HUES64 (cell line): ENCODE results near the gene PTPRN2.

Experiments used
- H3K27ac ChIP-seq: 2 replicates; pipeline ENCODE4 v1.7.0; 2013; ENCODE audit warnings: low read depth, low read length, inconsistent platforms
- H3K27me3 ChIP-seq: 2 replicates; pipeline ENCODE4 v1.6.1; 2013; ENCODE audit warnings: mild to moderate bottlenecking, low read length; ENCODE audit not compliant: insufficient read depth
- H3K36me3 ChIP-seq: 2 replicates; pipeline ENCODE4 v1.6.1; 2013; ENCODE audit warnings: mild to moderate bottlenecking, low read length; ENCODE audit not compliant: insufficient read depth
- H3K4me1 ChIP-seq: 2 replicates; pipeline ENCODE4 v1.6.1; 2013; ENCODE audit warnings: mild to moderate bottlenecking, low read length, moderate library complexity; ENCODE audit not compliant: insufficient read depth
- H3K4me3 ChIP-seq: 2 replicates; pipeline ENCODE4 v1.5.1; 2013; ENCODE audit warnings: mild to moderate bottlenecking, low read length, moderate library complexity
- H3K9ac ChIP-seq: 2 replicates; pipeline ENCODE4 v1.6.1; 2013; ENCODE audit warnings: mild to moderate bottlenecking, low read depth, low read length
- H3K9me3 ChIP-seq: 2 replicates; pipeline ENCODE4 v1.6.1; 2013; ENCODE audit warnings: low read depth, low read length; ENCODE audit not compliant: insufficient read depth
- WGBS: fragments of 150-250, 120-280 bp; methylation state at CpG from one replicate; pipeline ENCODE4 v1.1.7; 2013; ENCODE audit warnings: missing lambda C conversion rate; 5-methylcytosine and 5-hydroxymethylcytosine counted together

The PTPRN2 gene

DNA sequence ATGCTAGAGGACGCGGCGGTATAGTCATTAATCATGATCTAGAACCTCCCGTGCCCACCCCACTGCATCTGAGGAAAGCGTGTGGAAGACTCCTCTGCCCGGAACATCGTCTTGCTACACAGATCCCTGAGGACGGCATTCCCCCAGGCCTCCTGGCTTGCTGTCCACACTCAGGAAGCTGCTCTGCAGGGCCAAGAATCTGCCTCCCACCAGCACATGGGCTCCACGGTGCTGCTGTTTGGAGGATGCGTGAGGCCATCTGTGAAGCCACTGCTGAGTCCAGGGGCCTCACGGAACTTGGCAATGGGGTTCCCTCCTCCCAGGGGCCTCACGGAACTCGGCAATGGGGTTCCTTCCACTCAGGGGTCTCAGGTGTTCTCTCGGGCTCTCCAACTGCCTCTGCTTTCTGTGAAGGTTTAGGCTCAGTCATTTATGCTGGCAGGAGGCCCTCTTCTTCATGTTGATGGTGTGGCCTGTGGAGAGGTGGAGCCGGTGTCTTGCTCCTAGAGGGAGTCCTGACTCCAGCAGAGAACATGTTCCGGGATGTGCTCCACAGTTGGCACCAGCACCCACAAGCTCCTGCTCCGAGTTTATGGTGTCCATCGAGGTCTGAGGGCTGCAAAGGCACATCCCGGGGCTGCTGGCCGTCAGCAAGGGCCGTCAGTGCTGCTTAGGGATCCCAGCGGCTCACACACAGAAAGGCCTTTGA is 977.5 kb downstream of the PTPRN2 start:
- Histone ChIP-seq H3K4me3 (no peak overlapping the region), H3K36me3 (no peaks in the 10 kb centered on the region), H3K4me1 (no peaks in the 10 kb centered on the region), H3K27ac (no peak overlapping the region), H3K27me3 (peaks cover 2% of the 10 kb centered on the region; the same call in 1 of the 2 replicates), H3K9ac (no peak overlapping the region), H3K9me3 (peaks cover 94% of the 10 kb centered on the region)
- 85% methylated on average over 22 of the region's 22 CpGs for WGBS

DNA sequence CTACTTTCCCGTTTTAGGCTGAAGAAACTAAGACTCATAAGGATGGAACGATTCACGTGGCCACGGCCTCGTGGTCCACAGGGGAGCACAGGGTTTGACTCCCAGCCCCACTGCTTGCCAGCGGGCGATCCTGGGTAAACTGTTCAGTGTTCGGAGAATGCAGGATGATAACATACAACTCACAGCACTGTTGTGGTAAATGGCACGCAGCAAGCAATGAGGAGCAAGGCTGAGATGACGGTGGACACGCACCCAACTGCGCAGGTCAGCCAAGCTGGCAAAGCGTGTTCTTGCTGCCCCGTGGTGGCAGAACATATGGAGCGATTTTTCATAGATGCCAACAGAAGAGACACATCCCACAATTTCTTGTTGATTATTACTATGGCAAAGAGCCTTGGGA is 978.1 kb downstream of the PTPRN2 start:
- H3K4me1 ChIP-seq, result no peaks in the 10 kb centered on the region
- H3K9ac ChIP-seq, result no peak overlapping the region
- WGBS, result 85% methylated on average over 15 of the region's 15 CpGs

DNA sequence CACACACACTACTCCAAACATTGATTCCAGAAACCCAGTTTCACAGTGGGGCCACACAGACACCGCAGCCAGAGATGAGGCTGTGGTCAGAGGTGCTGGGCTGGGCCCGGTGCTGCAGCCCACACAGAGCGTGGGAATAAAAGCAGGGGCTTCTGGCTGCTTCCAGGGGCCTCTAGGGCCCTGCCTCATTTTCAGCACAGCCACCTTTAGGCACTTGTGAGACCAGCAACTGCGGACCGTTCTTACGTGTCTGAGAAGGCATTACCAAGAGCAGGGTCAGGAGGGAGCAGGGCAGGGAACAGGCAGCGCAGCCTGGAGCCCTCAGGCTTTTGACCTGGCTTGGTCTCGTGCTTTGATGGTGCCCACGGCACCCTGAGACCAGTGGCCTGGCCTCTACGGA is 980.4 kb downstream of the PTPRN2 start:
- Histone ChIP-seq H3K27me3 (peaks cover 2% of the 10 kb centered on the region; the same call in 1 of the 2 replicates), H3K9ac (no peak overlapping the region), H3K4me1 (no peaks in the 10 kb centered on the region), H3K4me3 (no peak overlapping the region), H3K27ac (no peak overlapping the region), H3K36me3 (no peaks in the 10 kb centered on the region), H3K9me3 (peaks cover 94% of the 10 kb centered on the region)
- WGBS, result 80% methylated on average over 10 of the region's 10 CpGs

More for the DNA sequence above, 978.1 kb downstream of the PTPRN2 start:
- Histone ChIP-seq H3K36me3 (no peaks in the 10 kb centered on the region), H3K27ac (no peak overlapping the region), H3K4me3 (no peak overlapping the region), H3K9me3 (peaks cover 94% of the 10 kb centered on the region), H3K27me3 (peaks cover 2% of the 10 kb centered on the region; the same call in 1 of the 2 replicates)

DNA sequence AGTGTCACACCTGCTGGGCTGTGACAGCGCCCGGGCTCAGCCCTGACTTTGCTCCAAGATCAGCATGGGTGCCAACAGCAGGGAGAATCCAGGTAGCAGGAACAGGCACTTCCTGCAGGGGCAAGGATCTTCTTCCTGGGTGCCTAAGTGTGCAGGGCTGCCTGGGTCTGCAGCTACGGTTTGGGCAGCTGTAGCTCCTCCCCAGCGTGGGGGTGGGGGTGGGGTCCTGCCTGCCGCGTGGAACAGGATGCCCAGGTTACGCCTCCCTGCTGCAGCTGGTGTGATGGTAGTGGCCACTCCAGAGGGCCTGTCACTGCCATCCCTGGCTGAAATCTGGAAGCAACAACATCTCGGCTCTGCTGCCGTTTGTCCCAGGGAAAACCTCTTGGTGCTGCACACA is 981.5 kb downstream of the PTPRN2 start:
- Histone ChIP-seq H3K4me1 (no peaks in the 10 kb centered on the region), H3K27ac (no peak overlapping the region), H3K4me3 (no peak overlapping the region), H3K9ac (no peak overlapping the region), H3K27me3 (no peaks in the 10 kb centered on the region; the same call in 1 of the 2 replicates), H3K36me3 (no peaks in the 10 kb centered on the region), H3K9me3 (peaks cover 94% of the 10 kb centered on the region)
- 89% methylated on average over 9 of the region's 9 CpGs for WGBS

DNA sequence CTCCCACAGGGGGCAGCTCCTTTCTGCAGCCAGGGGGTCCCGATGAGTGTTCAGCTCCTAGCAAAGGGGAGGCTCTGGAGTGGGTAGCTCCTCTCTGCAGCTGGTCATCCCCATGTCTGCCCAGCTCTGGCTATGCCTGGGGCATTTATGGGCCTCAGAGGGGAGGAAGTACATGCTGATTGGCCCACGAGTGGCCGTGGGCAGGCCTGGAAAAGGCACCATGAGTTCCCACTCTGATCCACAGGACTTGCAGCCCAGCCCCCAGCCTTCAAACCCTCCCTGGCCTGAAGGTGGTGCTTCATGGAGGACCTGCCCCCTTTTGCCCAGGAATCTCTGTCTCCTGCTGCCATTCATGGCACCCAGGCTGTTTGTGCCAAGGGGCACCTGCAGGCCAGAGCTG is 982.0 kb downstream of the PTPRN2 start:
- Histone ChIP-seq H3K4me1 (no peaks in the 10 kb centered on the region), H3K9me3 (peaks cover 95% of the 10 kb centered on the region), H3K9ac (no peak overlapping the region), H3K4me3 (no peak overlapping the region), H3K36me3 (no peaks in the 10 kb centered on the region), H3K27ac (no peak overlapping the region), H3K27me3 (no peaks in the 10 kb centered on the region; the same call in 1 of the 2 replicates)
- 74% methylated on average over 3 of the region's 3 CpGs for WGBS

DNA sequence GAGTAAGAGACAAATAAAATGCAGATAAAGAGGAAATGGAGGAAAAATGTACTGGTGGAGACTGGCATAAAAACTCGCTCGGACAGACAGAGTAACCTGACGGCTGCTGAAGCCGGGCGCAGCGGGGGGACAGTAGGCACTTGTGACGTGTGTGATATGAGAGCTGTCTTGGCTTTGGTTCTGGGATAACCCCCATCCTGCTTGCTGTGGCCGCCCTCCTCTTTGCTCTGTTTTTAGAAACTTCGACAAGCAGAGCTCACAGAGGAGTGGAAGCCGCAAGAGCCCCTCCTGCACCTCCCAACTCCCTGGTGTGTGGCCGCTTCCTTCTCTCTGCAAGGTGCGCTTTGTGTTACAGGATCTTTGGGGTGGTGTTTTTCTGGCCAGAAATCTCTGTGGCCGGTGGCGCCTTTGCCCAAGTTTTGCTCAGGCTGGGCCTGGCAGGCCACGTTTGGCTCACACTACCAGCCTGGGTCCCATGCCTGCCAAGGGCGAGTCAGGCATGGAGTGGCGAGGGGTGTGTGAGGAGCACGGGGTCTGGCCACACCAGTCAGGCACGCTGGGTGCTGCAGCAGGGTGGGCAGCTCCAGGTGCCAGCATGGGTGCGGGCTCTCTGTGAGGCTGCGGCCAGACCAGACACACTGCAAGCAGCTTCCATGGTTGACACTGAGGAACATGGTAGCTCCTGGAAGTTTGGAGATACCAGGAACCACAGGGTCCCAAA is 982.8 kb downstream of the PTPRN2 start:
- no peak overlapping the region for H3K4me3 ChIP-seq
- no peaks in the 10 kb centered on the region; the same call in 1 of the 2 replicates for H3K27me3 ChIP-seq
- no peaks in the 10 kb centered on the region for H3K4me1 ChIP-seq
- H3K27ac ChIP-seq, result no peak overlapping the region
- no peak overlapping the region for H3K9ac ChIP-seq
- H3K36me3 ChIP-seq, result no peaks in the 10 kb centered on the region
- peaks cover 93% of the 10 kb centered on the region for H3K9me3 ChIP-seq
- WGBS, result 83% methylated on average over 21 of the region's 21 CpGs

DNA sequence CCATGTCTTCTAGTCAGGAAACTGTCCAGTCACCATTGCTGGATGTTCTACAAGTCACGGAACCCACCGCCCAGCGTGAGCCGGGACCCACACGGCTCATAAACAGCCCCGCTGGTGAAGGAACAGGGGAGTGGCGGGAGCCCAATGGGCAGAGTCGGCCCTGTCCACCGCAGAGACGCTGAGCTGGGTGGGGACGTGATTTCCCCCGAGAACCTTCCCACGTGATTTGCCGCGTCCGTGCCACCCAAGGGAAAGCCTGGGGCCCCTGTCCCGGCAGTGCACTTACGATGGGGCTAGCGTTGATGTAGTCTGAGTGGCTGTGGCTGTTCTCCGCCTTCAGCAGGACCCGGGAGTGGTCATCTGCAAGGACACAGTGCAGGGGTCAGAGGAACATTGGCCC is 983.9 kb downstream of the PTPRN2 start:
- Histone ChIP-seq H3K27ac (no peak overlapping the region), H3K36me3 (no peaks in the 10 kb centered on the region), H3K9me3 (peaks cover 93% of the 10 kb centered on the region), H3K4me3 (no peak overlapping the region), H3K27me3 (peaks cover 3% of the 10 kb centered on the region; the same call in 1 of the 2 replicates), H3K4me1 (no peaks in the 10 kb centered on the region), H3K9ac (no peak overlapping the region)
- WGBS, result 89% methylated on average over 21 of the region's 21 CpGs

DNA sequence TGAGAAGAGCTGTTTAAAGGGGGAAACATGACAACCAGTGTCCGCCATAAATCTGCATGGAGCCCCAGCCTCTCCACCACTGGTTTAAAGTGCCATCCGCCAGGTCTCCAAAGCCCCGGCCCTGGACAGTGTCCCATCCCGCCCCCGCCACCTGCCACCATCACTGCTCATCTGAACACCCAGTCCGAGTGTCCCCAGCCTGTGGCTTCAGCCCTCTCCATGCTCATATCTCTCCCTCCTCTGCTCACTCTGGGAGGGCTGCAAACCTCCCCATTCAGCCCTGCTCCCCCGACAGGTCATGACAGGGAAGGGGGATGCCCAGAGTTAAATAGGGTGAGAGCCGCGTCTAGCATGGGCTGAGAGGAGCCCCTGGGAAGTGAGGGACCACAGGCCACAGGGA is 984.6 kb downstream of the PTPRN2 start:
- H3K4me1 ChIP-seq, result no peaks in the 10 kb centered on the region
- H3K27me3 ChIP-seq, result peaks cover 3% of the 10 kb centered on the region; the same call in 1 of the 2 replicates
- no peaks in the 10 kb centered on the region for H3K36me3 ChIP-seq
- H3K27ac ChIP-seq, result no peak overlapping the region
- WGBS, result 89% methylated on average over 9 of the region's 9 CpGs
- H3K9me3 ChIP-seq, result peaks cover 91% of the 10 kb centered on the region
- no peak overlapping the region for H3K4me3 ChIP-seq
- no peak overlapping the region for H3K9ac ChIP-seq

DNA sequence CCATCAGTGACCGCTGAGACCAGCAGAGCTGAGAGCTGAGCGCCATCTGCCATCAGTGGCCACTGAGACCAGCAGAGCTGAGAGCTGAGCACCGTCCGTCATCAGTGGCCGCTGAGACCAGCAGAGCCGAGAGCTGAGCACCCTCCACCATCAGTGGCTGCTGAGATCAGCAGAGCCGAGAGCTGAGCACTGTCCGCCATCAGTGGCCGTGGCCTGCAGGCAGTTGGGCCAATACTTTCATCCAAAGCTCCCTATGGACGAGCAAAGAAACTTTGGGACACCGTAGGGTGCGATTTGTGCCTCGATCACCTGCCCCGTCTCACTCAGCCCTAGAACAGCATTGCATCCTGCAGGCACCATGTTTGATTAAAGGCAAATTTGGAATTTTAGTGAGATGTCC is 985.0 kb downstream of the PTPRN2 start:
- 90% methylated on average over 14 of the region's 14 CpGs for whole genome bisulfite sequencing
- Histone ChIP-seq H3K4me1 (no peaks in the 10 kb centered on the region), H3K4me3 (no peak overlapping the region), H3K27me3 (peaks cover 3% of the 10 kb centered on the region; the same call in 1 of the 2 replicates), H3K36me3 (no peaks in the 10 kb centered on the region), H3K9ac (no peak overlapping the region), H3K9me3 (peaks cover 92% of the 10 kb centered on the region), H3K27ac (no peak overlapping the region)

DNA sequence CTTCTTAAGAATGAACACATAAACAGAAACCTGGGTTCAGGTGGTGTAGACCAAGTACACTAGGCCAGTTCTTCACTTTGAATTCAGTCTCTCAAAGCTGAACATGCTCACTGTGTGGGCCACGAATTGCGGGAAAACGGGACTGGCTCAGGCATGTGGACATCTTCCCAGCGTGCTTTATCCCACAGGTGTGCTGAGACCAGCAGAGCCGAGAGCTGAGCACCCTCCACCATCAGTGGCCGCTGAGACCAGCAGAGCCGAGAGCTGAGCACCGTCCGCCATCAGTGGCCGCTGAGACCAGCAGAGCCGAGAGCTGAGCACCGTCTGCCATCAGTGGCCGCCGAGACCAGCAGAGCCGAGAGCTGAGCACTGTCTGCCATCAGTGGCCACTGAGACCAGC is 985.5 kb downstream of the PTPRN2 start:
- H3K4me3 ChIP-seq, result no peak overlapping the region
- no peaks in the 10 kb centered on the region for H3K36me3 ChIP-seq
- H3K9ac ChIP-seq, result no peak overlapping the region
- H3K4me1 ChIP-seq, result no peaks in the 10 kb centered on the region
- WGBS, result 93% methylated on average over 15 of the region's 15 CpGs
- H3K27ac ChIP-seq, result no peak overlapping the region
- peaks cover 3% of the 10 kb centered on the region; the same call in 1 of the 2 replicates for H3K27me3 ChIP-seq
- H3K9me3 ChIP-seq, result peaks cover 92% of the 10 kb centered on the region

DNA sequence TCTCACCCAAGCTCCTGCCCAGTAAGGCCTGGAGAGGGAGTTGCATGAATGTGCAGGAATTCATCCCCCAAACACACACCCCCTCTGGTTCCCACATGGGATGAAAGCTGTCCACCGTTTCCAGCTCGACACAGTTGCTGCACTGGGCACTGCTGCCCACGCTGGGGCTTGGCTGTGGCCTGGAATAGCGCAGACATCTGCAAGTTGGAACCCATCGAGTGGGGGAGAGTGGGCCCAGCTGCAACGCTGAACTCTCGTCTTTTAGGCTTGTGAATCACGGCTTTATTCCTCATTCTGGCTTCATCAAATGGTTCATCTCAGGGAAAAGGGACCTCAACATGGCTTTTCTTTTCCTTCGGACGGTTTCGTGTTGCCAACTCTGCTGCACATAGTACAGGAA is 986.1 kb downstream of the PTPRN2 start:
- 63% methylated on average over 11 of the region's 11 CpGs for WGBS
- Histone ChIP-seq H3K27me3 (peaks cover 3% of the 10 kb centered on the region; the same call in 1 of the 2 replicates), H3K4me1 (no peaks in the 10 kb centered on the region), H3K9me3 (peaks cover 92% of the 10 kb centered on the region), H3K4me3 (no peak overlapping the region), H3K9ac (no peak overlapping the region), H3K36me3 (no peaks in the 10 kb centered on the region), H3K27ac (no peak overlapping the region)
